Measurements from ENCODE around the gene PNPLA7.

The PNPLA7 gene

DNA sequence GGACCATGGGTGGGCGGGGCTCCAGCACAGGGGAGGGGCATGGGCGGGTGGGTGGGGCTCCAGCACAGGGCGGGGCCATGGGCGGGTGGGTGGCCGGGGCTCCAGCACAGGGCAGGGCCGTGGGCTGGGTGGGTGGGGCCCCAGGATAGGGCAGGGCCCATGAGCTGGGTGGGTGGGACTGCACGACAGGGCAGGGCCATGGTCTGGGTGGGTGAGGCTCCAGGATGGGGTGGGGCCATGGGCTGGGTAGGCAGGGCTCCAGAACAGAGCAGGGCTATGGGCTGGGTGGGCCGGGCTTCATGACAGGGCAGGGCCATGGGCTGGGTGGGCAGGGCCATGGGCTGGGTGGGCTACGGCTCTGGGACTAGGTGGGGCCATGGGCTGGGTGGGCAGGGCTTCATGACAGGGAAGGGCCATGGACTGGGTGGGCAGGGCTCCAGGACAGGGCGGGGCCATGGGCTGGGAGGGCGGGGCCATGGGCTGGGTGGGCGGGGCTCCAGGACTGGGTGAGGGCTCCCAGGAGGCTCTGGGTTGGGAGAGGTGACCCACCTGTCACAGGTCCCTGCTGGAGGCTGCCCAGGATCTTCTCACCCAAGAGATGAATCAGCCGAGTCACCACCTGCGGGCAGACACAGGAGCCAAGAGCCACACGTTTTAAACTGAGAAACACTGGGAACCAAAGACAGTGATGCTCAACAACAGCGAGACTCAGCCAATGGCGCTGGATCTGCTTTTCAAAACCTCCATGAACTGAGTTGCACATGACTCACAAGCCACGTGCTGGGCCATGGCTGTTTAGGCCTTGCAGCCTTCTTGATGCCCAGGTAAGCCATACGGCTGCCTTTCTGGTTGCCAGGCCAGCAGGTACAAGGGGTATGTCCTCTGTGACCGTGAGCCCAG lies 57.5 kb downstream of the PNPLA7 start:
- no peak for DNase-seq

DNA sequence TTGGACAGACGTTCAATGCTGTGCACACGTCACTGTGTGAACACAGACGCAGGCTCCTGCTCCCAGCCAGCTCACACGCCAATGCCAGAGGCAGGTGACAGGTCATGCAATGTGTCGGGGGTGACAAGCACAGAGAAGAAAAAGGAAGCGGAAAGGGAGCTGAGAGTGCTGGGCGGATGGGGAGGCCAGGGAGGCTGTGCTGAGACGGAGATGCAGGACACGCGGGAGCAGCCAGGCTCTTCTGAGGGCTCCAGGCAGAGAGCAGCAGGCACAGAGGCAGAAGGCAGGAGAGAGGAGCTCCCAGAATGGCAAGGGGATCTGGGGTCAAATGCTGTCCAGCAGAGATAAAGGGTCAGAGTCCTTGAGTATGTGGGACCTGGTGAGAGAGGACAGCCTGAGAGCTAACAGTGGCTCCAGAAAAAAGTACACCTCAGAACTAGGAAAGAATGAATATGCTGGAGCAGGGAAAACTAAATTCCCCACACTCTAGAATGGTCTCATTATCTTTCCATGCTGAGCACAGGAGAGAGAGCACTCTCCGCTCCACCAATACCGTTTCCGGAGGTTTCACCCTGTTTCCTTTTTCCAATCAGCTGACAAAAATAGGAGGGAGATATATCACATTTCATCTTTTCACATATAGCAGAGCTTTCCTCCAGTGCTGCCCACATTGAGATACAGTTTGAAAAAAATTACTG lies 58.3 kb downstream of the PNPLA7 start:
- no peak for DNase-seq

DNA sequence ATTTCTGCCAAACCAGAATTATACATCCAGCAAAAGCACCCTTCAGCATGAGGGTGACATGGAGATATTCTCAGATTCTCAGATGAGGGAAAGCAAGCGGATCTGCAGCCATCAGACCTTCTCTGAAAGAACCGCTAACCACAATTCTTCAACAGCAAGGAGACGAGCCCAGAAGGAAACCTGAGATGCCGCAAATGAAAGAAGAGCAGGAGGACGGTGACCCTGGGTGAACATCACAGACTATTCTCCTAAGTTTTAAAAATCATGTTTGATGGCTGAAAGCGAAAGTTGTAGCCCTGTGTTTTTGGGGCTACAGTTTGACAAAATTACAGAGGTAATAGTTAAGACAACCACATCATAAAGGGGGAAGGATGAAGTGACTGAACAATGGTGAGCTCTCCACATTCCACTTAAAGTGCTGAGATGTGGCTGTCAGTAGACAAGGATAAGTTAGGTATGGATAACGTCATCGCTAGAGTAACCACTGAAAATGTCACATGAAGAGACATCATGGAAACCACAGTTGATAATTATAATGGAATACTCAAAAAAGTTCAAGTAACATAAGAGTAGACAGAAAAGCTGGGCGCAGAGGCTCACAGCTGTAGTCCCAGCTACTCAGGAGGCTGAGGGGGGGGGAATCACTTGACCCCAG lies 59.5 kb downstream of the PNPLA7 start:
- DNase-seq: no peak

DNA sequence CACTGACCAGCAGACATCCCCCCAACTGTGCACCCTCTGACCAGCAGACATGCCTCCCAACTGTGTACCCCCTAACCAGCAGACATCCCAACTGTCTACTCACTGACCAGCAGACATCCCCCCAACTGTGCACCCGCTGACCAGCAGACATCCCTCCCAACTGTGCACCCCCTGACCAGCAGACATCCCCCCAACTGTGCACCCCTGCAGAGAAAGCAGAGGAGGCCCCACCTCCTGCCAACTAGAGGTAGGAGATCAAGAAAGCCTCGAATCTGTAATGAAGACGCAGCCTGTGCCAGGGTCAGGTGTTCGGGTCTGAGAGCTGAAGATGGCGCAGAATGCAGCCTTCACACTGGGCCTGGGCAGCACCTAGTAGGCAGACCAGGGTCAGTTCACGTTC lies 61.3 kb downstream of the PNPLA7 start:
- DNase-seq: no peak

DNA sequence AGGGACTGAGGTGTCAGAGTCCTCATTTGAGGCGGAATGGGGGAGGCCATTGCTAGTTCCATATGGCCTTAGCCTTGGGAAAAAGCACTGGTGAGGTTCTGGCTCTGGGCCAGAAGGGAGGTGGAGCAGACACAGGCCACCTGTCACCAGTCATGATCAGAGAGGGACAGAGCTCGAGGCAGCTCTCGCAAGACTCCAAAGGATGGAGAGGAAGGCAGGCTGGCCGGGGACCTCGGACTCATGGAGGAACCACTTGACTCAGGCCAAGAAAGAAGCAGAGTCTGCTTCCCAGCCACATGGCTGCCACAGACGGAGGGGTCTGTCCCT lies 61.9 kb downstream of the PNPLA7 start:
- no peak for DNase-seq

DNA sequence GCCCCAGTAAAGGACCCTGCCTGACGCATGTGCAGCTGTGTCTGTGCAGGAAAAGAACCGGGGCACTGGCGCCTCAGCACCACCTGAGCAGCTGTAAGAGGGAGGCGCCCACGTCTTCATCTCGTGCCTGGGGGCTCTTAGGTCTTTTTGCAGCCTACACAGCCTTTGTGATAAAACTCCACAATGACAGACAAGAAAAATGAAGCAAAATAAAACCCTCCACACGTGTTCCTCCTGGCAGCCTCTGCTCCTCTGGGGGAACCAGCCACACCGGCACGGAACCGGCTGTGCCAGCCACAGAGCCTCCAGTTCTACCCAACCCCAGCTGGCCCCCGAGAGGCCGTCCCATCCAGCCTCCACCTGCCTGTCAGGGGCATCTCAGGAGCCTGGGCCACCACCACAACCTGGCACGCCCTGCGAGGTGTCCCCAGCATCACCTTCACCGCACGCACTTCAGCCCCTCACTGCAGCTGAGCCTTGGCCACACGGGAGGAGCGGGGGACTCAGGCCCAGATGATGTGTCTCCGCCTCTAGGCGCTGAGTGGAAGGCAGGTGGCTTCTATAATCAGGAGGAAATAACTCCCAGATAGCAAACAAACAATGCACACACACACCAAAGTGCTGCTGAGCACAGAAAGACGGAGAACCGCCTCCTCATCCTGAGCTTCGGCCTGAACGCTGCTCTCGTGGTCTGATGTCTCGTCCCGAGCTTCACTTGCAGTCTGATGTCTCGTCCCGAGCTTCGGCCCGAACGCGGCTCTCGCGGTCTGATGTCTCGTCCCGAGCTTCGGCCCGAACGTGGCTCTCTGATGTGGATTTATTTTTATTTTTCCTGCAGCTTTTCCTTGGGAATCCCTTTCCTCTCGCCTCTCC lies 62.5 kb downstream of the PNPLA7 start:
- DNase-seq: peak; percentile 28

DNA sequence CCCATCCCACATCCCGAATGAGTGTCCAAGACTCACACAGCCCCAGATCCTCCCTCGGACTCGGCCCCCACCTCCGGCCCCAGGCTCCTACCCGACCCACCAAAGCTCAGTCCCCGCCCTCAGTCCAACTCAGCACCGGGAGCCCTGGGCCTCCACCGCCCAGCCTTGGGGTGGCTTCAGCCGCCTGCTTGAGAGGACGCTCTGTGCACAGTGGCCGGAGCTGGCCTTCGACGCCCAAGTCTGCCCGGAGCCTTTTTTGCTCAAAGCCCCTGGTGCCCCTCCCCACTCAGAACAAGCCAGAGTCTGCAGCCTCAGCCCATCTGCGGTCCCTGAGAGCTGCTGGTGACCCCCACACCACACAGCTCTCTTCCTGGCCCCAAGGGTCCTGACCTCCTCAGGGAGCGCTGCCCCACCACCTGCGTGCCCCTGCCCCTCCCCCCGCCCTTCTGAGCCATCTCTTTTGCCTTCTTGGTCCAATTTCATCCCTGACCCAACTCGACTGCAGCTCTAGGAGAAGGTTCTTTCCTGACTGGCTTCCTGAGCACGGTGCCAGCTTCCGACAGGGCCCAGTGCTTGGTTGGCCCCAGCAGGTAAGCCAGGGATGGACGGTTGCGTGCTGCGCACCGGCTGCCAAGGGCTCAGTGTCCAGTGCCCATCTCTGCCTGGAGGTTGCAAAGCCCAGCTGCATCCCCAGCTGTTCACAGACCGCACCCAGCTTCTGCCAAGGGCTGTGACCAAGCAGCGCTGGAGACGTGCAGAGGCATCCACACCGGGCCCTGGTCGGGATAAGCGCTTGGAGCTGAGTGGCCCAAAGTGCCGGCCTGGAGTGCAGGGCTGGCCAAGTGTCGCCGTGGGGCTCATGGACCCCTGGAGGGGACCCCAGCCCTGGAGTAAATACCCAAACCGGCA lies 63.4 kb downstream of the PNPLA7 start:
- DNase-seq: no peak

DNA sequence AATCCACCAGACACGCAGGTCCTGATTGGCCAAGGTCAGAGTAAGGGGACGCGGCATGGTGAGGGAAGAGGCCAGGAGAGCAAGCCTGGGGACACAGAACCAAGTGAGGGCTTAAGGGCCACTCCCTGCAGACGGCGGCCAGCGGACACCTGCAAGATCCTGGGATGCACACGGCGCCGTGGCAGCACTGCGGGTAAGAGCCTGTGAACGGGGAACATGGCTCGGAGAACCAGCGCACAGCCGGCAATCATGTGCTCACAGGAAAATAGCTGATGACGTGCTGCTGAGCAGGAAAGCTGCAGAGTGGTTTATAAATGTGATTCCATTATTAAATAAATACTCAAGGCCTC lies 64.1 kb downstream of the PNPLA7 start:
- DNase-seq: no peak

DNA sequence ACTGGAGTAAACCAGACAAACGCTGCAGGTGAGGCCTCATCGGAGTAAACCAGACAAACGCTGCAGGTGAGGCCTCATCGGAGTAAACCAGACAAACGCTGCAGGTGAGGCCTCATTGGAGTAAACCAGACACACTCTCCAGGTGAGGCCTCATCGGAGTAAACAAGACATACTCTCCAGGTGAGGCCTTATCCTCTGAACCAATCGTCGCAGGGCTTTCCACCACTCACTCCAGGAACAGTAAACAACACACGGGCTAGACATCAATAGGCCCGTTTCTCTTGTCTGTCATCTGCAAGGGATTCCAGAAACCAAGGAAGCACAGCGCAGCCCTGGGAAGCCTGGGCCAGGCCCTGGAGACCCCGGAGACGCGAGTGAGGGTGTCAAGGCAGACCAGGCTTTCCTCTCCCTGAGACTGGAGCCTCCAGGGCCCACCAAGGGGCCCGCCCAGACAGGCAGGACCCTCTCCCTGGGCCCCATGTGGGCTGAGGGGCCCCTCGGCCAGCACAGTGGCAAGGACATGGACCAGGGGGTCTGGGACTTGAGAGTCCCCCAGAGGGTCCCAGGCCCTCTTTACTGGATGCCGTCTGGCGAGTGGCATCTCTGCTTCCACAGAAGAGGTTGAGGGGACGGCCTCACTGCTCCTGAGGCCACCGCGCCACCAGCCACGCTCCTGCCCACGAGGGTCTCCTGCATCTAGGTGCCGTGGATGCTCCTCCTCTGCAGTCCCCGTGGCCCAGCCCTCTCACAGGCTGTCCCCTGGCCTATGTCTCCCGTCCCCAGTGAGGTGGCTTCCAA lies 64.7 kb downstream of the PNPLA7 start:
- DNase-seq: no peak

DNA sequence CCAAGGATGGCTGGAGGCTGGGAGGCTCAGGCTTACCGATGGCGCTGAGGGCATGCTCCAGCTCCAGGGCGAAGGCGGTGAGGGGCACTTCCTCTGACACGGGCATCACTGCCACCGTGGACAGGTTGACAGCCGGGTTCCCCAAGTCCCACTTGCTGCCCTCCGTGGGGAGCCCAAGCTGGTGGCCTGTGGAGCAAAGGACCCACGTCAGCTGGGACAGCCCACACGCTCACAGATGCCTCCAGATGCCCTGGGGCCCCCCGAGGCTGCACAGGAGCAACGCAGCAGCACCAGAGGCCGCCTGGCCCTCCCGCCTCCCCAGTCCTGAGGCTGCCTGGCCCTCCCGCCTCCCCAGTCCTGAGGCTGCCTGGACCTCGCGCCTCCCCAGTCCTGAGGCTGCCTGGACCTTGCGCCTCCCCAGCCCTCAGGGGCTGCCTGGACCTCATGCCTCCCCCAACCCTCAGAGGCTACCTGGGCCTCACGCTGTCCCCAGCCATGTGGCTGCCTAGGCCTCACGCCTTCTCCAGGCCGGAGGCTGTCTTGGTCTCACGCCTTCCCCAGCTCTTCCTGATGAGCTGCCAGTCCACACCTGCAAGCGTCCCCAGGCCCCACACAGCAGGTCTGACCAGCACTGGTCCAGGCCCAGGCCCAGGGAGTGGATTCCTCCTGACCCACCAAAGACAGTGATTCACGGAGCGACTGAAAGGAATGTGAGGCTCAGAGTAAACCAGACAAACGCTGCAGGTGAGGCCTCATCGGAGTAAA lies 65.5 kb downstream of the PNPLA7 start:
- DNase-seq: no peak

DNA sequence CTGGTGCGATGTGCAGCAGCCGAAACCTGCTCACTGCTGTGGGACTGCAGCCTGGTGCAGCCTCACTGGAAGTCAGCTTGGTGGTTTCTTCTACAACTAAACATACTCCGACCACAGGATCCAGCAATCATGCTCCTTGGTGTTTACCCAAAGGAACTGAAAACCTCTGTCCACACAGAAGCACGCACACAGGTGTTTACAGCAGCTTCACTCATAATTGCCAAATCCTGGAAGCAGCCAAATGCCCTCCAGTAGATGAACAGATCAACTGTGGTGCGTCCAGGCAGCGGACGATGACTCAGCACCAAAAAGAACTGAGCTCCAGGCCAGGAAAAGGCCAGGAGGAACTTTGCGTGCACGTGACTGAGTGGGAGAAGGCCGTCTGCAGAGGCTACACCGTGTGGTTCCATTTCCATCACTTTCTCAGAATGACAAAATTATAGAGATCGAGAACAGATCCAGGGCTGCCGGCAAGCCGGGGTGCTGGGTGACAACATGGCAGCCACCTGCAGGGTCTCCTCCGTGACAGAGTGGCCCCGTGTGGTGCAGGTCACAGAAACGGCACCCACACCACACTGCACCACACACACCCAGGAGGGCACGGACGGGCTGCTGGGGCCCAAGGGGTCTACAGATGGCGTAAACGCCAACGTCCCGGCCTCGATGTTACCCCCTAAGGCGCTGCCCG lies 68.0 kb downstream of the PNPLA7 start:
- no peak for DNase-seq

DNA sequence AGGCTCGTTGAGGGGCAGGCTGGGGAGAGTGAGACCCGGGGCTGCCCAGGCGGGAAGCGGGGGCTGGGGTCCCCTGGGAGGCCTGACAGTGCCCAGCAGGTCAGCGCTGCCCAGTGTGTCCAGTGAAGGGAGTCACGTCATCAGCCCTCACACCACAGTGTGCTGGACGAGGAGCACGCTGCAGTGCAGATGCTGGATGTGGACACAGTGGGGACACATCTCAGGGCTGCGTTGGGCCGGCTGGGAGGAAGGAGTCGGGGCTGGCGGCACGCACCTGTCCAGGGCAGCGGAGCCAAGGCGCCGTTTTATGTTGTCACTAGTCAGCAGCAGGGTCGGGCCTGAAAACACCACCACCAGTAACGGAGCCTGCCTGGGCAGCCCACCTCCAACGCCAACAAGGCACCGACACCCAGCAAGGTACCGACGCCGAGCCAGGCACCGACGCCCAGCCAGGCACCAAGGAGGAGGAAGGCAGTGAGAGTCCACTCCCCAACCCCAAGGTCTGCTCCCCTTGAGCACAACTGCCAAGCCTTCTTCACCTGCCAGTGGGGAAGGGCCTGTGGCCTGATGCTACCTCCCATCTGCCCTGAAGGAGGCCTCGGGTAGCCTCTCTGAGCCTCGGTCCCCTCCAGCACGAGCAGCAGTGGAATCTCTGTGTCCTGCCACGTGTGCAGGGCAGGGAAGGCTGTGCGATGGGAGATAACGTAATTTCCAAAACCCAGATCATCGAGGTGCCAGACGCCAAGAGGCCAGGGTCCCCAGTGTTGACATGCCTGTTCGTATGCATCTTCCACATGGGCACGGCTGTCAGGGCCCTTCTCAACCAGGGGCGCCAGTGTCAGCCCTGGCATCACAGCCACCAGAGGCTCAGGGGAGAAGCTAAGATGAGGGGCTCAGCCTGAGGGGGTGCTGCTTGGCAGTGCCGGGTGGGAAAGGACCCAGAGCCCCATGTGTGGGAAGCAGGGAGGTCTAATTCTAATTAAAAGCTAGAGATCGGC lies 69.2 kb downstream of the PNPLA7 start:
- DNase-seq: no peak

DNA sequence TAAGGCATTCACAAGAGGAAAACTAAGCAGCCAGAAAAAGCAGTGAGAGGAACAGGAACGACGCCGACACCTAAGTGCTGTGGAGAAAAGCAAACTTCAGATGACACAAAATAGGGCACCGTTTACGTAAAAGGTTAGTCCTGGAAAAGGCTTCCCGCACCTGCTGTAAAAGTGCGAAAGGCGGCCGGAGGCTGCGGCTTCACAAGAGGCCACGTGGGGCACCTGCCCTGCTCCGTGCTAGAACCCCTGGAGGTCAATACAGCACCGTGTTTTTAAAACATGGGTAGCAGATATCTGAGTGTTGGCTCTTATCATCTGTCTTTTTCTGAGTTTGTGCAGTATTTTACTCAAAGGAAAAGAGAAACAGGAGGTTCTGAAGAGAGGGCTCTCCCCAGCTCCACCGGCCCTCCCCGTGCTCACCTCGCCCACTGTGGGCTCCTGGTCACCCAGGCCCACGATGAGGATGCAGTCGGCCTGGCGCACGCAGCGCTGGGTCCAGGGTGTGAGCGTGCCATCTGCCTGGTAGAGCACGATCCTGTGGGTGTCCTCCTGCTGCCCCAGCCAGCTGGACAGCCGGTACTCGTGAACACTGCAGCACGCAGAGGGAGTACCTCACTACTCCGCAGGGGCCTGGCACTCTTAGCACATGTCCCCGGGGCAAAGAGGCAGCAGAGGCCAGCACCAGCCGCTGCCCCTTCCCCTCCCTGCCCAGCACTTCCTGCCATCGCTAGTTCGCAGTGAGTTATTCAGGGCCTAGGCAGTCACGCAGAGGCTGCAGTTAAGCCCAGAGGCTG lies 70.1 kb downstream of the PNPLA7 start:
- no peak for DNase-seq

DNA sequence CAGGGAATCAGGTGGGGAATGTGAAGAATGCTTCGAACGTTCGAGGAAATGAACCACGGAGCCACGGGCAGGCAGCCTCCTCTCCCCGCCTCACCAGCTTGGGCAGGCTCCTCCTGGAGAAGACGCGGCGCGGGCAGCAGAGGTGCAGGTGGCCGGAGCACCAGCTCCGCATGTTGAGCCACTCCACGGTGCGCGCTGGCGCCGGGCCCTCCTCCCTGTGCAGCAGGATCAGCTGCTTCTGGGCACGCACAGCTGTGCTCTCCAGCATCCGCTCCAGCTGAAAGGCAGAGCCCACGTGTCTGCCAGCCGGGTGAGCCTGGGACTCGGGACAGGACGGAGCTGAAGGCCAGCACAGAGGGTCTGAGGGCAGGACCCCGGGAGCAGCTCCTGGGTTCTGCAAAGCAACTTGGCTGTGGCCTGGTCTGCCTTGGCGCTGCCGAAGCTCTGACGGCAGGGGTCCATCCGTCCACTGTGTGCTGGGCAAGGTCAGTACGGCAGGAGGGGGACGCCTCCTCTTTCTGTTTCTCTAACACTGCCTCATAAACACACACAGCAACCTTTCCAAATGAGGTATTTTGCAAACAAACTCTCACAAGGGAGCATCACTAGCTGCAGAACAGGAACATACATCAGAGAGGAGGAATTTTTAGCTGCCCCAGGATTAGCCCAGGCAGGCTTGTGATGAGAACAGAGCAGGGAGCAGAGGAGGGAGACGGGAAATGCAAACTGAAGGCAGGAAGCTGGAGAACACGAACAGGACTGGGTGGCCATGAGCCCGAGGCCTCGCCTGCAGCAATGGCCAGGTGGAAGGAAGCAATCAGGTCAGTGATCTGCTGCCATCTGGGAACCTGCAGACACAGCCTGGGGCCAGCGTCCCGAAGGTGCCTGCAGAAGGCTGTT lies 71.0 kb downstream of the PNPLA7 start:
- peak; percentile 65 for DNase-seq

DNA sequence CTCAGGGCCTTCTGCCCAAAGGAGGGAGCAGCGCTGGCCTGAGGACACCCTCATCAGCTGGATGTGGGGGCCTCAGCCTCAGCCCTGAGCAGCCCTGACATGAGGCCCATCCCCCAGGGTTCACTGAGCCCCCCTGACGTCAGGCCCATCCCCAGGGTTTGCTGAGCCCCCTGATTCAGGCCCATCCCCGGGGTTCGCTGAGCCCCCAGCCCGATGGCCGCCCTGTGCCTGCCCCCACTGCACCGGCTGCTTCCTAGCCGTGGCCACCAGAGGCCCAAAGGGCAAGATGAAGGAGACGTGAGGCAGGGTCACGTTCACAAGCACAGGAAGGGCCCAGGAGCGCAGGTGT lies 71.6 kb downstream of the PNPLA7 start:
- DNase-seq: no peak
